Measurements from ENCODE around the gene OR2F2. TPM values are rescaled to one million over a fixed set of nuclear protein-coding genes. Genes with fewer than 3 reads are reported as not detected.
A peak's percentile ranks its signal among the peaks of the same experiment; 100 is the strongest.

The OR2F2 gene
- total RNA-seq, 2 experiments from 2014 or later = not detected

GRCh38 chr7:143954135-143954534 is 19.1 kb downstream of the OR2F2 start:
- ChIA-PET POLR2A (no interaction called here), CTCF (no interaction called here)
- H3K4me3 Mint-ChIP-seq = no peak overlapping the region
- no peaks in the 10 kb centered on the region for H3K9me3 Mint-ChIP-seq (ENCODE audit: low read depth)
- intact Hi-C loops (cut with DNase I, micrococcal nuclease) = no loop called here
- H3K36me3 Mint-ChIP-seq (ENCODE audit: low read depth) = no peaks in the 10 kb centered on the region
- DNase-seq (no peak), ATAC-seq (no peak)
- no peak overlapping the region for H3K27ac Mint-ChIP-seq
- peaks cover 28% of the 10 kb centered on the region for H3K27me3 Mint-ChIP-seq
- no peaks in the 10 kb centered on the region for H3K4me1 Mint-ChIP-seq

GRCh38 chr7:143954544-143954943 is 19.5 kb downstream of the OR2F2 start, which contains the start of gene OR2F1:
Gene OR2F1, plus strand, starts transcription at chr7:143954844. Its CDS starts 5,127 bp downstream, at chr7:143959971.
- H3K27me3 Mint-ChIP-seq = peaks cover 27% of the 10 kb centered on the region
- H3K4me1 Mint-ChIP-seq = no peaks in the 10 kb centered on the region
- no peaks in the 10 kb centered on the region for H3K36me3 Mint-ChIP-seq (ENCODE audit: low read depth)
- no peaks in the 10 kb centered on the region for H3K9me3 Mint-ChIP-seq (ENCODE audit: low read depth)
- DNase-seq (no peak), ATAC-seq (no peak)
- ChIA-PET POLR2A (no interaction called here), CTCF (no interaction called here)
- no peak within 1 kb of the TSS for H3K27ac Mint-ChIP-seq
- no peak within 1 kb of the TSS for H3K4me3 Mint-ChIP-seq
- intact Hi-C loops (cut with DNase I, micrococcal nuclease) = no loop called here

- intact Hi-C loops (cut with DNase I, micrococcal nuclease) = no loop called here
- no peaks in the 10 kb centered on the region for H3K9me3 Mint-ChIP-seq (ENCODE audit: low read depth)
- CTCF ChIA-PET = no interaction called here
- POLR2A ChIA-PET = no interaction called here
- no peaks in the 10 kb centered on the region for H3K36me3 Mint-ChIP-seq (ENCODE audit: low read depth)
- peaks cover 27% of the 10 kb centered on the region for H3K27me3 Mint-ChIP-seq
- no peak overlapping the region for H3K4me3 Mint-ChIP-seq
- no peak overlapping the region for H3K27ac Mint-ChIP-seq
- ATAC-seq (no peak), DNase-seq (no peak)
- no peaks in the 10 kb centered on the region for H3K4me1 Mint-ChIP-seq
Measured at GRCh38 chr7:143958781-143959180, 23.7 kb downstream of the OR2F2 start.

- no peak for DNase-seq
- ChIA-PET CTCF (no interaction called here), POLR2A (interaction anchor here (0.7 kb wide), 1 partner anchor 76 kb away, joined by 4 read pairs; no protein-coding TSS in a partner anchor)
- H3K36me3 Mint-ChIP-seq (ENCODE audit: low read depth) = no peaks in the 10 kb centered on the region
- H3K27ac Mint-ChIP-seq = no peak overlapping the region
- intact Hi-C loops (cut with DNase I, micrococcal nuclease) = no loop called here
- H3K4me3 Mint-ChIP-seq = no peak overlapping the region
- no peaks in the 10 kb centered on the region for H3K9me3 Mint-ChIP-seq (ENCODE audit: low read depth)
- H3K27me3 Mint-ChIP-seq = peaks cover 22% of the 10 kb centered on the region
- peak; percentile 36 for ATAC-seq
- no peaks in the 10 kb centered on the region for H3K4me1 Mint-ChIP-seq
Measured at GRCh38 chr7:143960813-143961610, 26.0 kb downstream of the OR2F2 start.

- no peak for DNase-seq
- H3K27me3 Mint-ChIP-seq = peaks cover 13% of the 10 kb centered on the region
- H3K4me1 Mint-ChIP-seq = no peaks in the 10 kb centered on the region
- no peak for ATAC-seq
- H3K36me3 Mint-ChIP-seq (ENCODE audit: low read depth) = no peaks in the 10 kb centered on the region
- ChIA-PET CTCF (no interaction called here), POLR2A (no interaction called here)
- H3K27ac Mint-ChIP-seq = no peak overlapping the region
- intact Hi-C loops (cut with DNase I, micrococcal nuclease) = no loop called here
- no peaks in the 10 kb centered on the region for H3K9me3 Mint-ChIP-seq (ENCODE audit: low read depth)
- H3K4me3 Mint-ChIP-seq = no peak overlapping the region
Measured at GRCh38 chr7:143965280-143965679, 30.2 kb downstream of the OR2F2 start.

GRCh38 chr7:143967398-143967797 is 32.4 kb downstream of the OR2F2 start:
- Mint-ChIP-seq H3K4me3 (no peak overlapping the region), H3K9me3 (ENCODE audit: low read depth) (no peaks in the 10 kb centered on the region), H3K4me1 (no peaks in the 10 kb centered on the region), H3K27me3 (peaks cover 11% of the 10 kb centered on the region), H3K27ac (no peak overlapping the region), H3K36me3 (ENCODE audit: low read depth) (no peaks in the 10 kb centered on the region)
- ChIA-PET POLR2A (no interaction called here), CTCF (no interaction called here)
- no peak for ATAC-seq
- no peak for DNase-seq
- intact Hi-C loops (cut with DNase I, micrococcal nuclease) = no loop called here

- DNase-seq = no peak
- Mint-ChIP-seq H3K27ac (no peak overlapping the region), H3K4me3 (no peak overlapping the region), H3K27me3 (peaks cover 13% of the 10 kb centered on the region), H3K36me3 (ENCODE audit: low read depth) (no peaks in the 10 kb centered on the region), H3K4me1 (no peaks in the 10 kb centered on the region), H3K9me3 (ENCODE audit: low read depth) (no peaks in the 10 kb centered on the region)
- CTCF ChIA-PET = no interaction called here
- POLR2A ChIA-PET = no interaction called here
- intact Hi-C loops (cut with DNase I, micrococcal nuclease) = no loop called here
- ATAC-seq = no peak
Measured at GRCh38 chr7:143973870-143974416, 38.9 kb downstream of the OR2F2 start.

- intact Hi-C loops (cut with DNase I, micrococcal nuclease) = no loop called here
- DNase-seq (no peak), ATAC-seq (no peak)
- Mint-ChIP-seq H3K27me3 (peaks cover 13% of the 10 kb centered on the region), H3K9me3 (ENCODE audit: low read depth) (no peaks in the 10 kb centered on the region), H3K36me3 (ENCODE audit: low read depth) (no peaks in the 10 kb centered on the region), H3K4me3 (no peak overlapping the region), H3K27ac (no peak overlapping the region), H3K4me1 (no peaks in the 10 kb centered on the region)
- CTCF ChIA-PET = no interaction called here
- POLR2A ChIA-PET = no interaction called here
Measured at GRCh38 chr7:143974459-143974858, 39.4 kb downstream of the OR2F2 start.

GRCh38 chr7:143975617-143976016 is 40.6 kb downstream of the OR2F2 start:
- ATAC-seq (peak; percentile 47), DNase-seq (peak; percentile 9)
- Mint-ChIP-seq H3K27ac (no peak overlapping the region), H3K36me3 (ENCODE audit: low read depth) (no peaks in the 10 kb centered on the region), H3K9me3 (ENCODE audit: low read depth) (no peaks in the 10 kb centered on the region), H3K4me3 (no peak overlapping the region), H3K27me3 (peaks cover 10% of the 10 kb centered on the region), H3K4me1 (no peaks in the 10 kb centered on the region)
- ChIA-PET CTCF (interaction anchor here (1.1 kb wide), 1 partner anchor 12 kb away, joined by 3 read pairs; no protein-coding TSS in a partner anchor), POLR2A (no interaction called here)
- intact Hi-C loops (cut with DNase I, micrococcal nuclease) = loop anchor here (5.0 kb wide), 2 partner anchors 48 to 58 kb away; no protein-coding TSS in a partner anchor

GRCh38 chr7:143978585-143978984 is 43.6 kb downstream of the OR2F2 start:
- DNase-seq = no peak
- no peaks in the 10 kb centered on the region for H3K4me1 Mint-ChIP-seq
- no peak for ATAC-seq
- H3K27ac Mint-ChIP-seq = no peak overlapping the region
- CTCF ChIA-PET = no interaction called here
- no peaks in the 10 kb centered on the region for H3K36me3 Mint-ChIP-seq (ENCODE audit: low read depth)
- H3K4me3 Mint-ChIP-seq = no peak overlapping the region
- peaks cover 11% of the 10 kb centered on the region for H3K27me3 Mint-ChIP-seq
- intact Hi-C loops (cut with DNase I, micrococcal nuclease) = loop anchor here (5.0 kb wide), 2 partner anchors 51 to 61 kb away; no protein-coding TSS in a partner anchor
- POLR2A ChIA-PET = no interaction called here
- H3K9me3 Mint-ChIP-seq (ENCODE audit: low read depth) = no peaks in the 10 kb centered on the region

- POLR2A ChIA-PET = no interaction called here
- DNase-seq = no peak
- no peak overlapping the region for H3K27ac Mint-ChIP-seq
- intact Hi-C loops (cut with DNase I, micrococcal nuclease) = loop anchor here (5.0 kb wide), 2 partner anchors 52 to 62 kb away; no protein-coding TSS in a partner anchor
- no peaks in the 10 kb centered on the region for H3K36me3 Mint-ChIP-seq (ENCODE audit: low read depth)
- no peaks in the 10 kb centered on the region for H3K4me1 Mint-ChIP-seq
- H3K4me3 Mint-ChIP-seq = no peak overlapping the region
- CTCF ChIA-PET = no interaction called here
- no peaks in the 10 kb centered on the region for H3K9me3 Mint-ChIP-seq (ENCODE audit: low read depth)
- H3K27me3 Mint-ChIP-seq = peaks cover 10% of the 10 kb centered on the region
- ATAC-seq = no peak
Measured at GRCh38 chr7:143979359-143979758, 44.3 kb downstream of the OR2F2 start.

- Mint-ChIP-seq H3K36me3 (ENCODE audit: low read depth) (no peaks in the 10 kb centered on the region), H3K4me3 (no peak overlapping the region), H3K9me3 (ENCODE audit: low read depth) (no peaks in the 10 kb centered on the region), H3K4me1 (no peaks in the 10 kb centered on the region), H3K27me3 (peaks cover 4% of the 10 kb centered on the region), H3K27ac (no peak overlapping the region)
- ATAC-seq (no peak), DNase-seq (no peak)
- intact Hi-C loops (cut with DNase I, micrococcal nuclease) = loop anchor here (5.0 kb wide), 2 partner anchors 53 to 63 kb away; no protein-coding TSS in a partner anchor
- ChIA-PET CTCF (no interaction called here), POLR2A (no interaction called here)
Measured at GRCh38 chr7:143979998-143980397, 45.0 kb downstream of the OR2F2 start.

All from activated CD4-positive, alpha-beta T cell treated with anti-CD3 and anti-CD28 coated beads for 36 hours (primary cell).